ENCODE measurements around the gene TSPY9. TPM values are rescaled to one million over a fixed set of nuclear protein-coding genes. Genes with fewer than 3 reads are reported as not detected.

Gene TSPY9
- not detected in 5 replicates for total RNA-seq (2022; extraction: Qiagen RNA extraction)

GRCh38 chrY:9486967-9487366, at the start of gene TSPY9:
Gene TSPY9, plus strand, starts transcription at chrY:9487267. Its CDS starts 46 bp downstream, at chrY:9487313.

GRCh38 chrY:9466655-9467054, 20.4 kb upstream of the TSPY9 start, which contains the start of gene TSPY1:
Gene TSPY1, plus strand, starts transcription at chrY:9466955. Its CDS starts 46 bp downstream, at chrY:9467001.

GRCh38 chrY:9527580-9527979, 40.5 kb downstream of the TSPY9 start, which contains the start of gene TSPY10:
Gene TSPY10, plus strand, starts transcription at chrY:9527880. Its CDS starts 46 bp downstream, at chrY:9527926.

Other genes starting within 250 kb of the TSPY9 start
- gene TSPY4, start 149.8 kb upstream of the TSPY9 start, total RNA-seq (2022; extraction: Qiagen RNA extraction): not detected in 5 replicates
- gene TSPY8, start 129.5 kb upstream of the TSPY9 start, total RNA-seq (2022; extraction: Qiagen RNA extraction): not detected in 5 replicates
- gene TSPY3, start 88.8 kb upstream of the TSPY9 start, total RNA-seq (2022; extraction: Qiagen RNA extraction): not detected in 5 replicates
- gene TSPY1, start 20.3 kb upstream of the TSPY9 start, total RNA-seq (2022; extraction: Qiagen RNA extraction): not detected in 5 replicates
- gene TSPY10, start 40.6 kb downstream of the TSPY9 start, total RNA-seq (2022; extraction: Qiagen RNA extraction): not detected in 5 replicates

Measured in A549 treated with AZD2906 at 1 μM for 4 hours (cell line).